H1 (cell line): ENCODE results near the gene GPC2. TPM values are rescaled to one million over a fixed set of nuclear protein-coding genes. Genes with fewer than 3 reads are reported as not detected.

ENCODE experiments used
- CTCF ChIA-PET: fragments of 300-600 bp; sonication (Branson Sonifier 250); formaldehyde crosslinking; loops from one replicate; lab custom pipeline; 2021; ENCODE audit not compliant: partially characterized antibody; lab: Charles Lee
- POLR2A ChIA-PET: fragments of 300-600 bp; sonication (Branson Sonifier 250); formaldehyde crosslinking; loops from one replicate; lab custom pipeline; 2021; ENCODE audit warnings: inconsistent platforms; ENCODE audit not compliant: partially characterized antibody; lab: Charles Lee
- DNase-seq, 2 experiments: peaks; one replicate each; pipeline versions ENCODE4 v3.0.0 to v3.0.0-alpha.2; 2010 to 2022; ENCODE audit warnings: low spot score in 2 of 2, low read depth in 1 of 2, mixed read lengths in 1 of 2
- FAIRE-seq: peaks from 2 replicates; lab custom pipeline; 2011; peaks lifted over from hg19 to GRCh38; lab: Jason Lieb, UNC
- H2AFZ ChIP-seq: 2 replicates; pipeline ENCODE4 v1.8.1; 2012; ENCODE audit warnings: low read length, inconsistent platforms
- H2AK5ac ChIP-seq: 2 replicates; pipeline ENCODE4 v1.6.1; 2013; ENCODE audit warnings: low read depth, low read length
- H2BK120ac ChIP-seq: replicated peaks from 2 replicates; pipeline ENCODE3; 2013; ENCODE audit warnings: low read depth, low read length, inconsistent platforms
- H2BK12ac ChIP-seq: 2 replicates; pipeline ENCODE4 v1.6.1; 2013; ENCODE audit warnings: low read depth, low read length
- H2BK15ac ChIP-seq: 2 replicates; pipeline ENCODE4 v1.6.1; 2013; ENCODE audit warnings: low read length
- H2BK20ac ChIP-seq: 2 replicates; pipeline ENCODE4 v1.6.1; 2013; ENCODE audit warnings: low read length
- H2BK5ac ChIP-seq: 2 replicates; pipeline ENCODE4 v1.6.1; 2013; ENCODE audit warnings: low read depth, low read length
- H3K14ac ChIP-seq: 2 replicates; pipeline ENCODE4 v1.6.1; 2013; ENCODE audit warnings: inconsistent platforms; ENCODE audit not compliant: insufficient read length
- H3K18ac ChIP-seq: 2 replicates; pipeline ENCODE4 v1.6.1; 2013; ENCODE audit warnings: low read length; ENCODE audit errors: extremely low read depth
- H3K23ac ChIP-seq: 2 replicates; pipeline ENCODE4 v1.6.1; 2013; ENCODE audit warnings: inconsistent platforms; ENCODE audit not compliant: insufficient read length
- H3K23me2 ChIP-seq: 2 replicates; pipeline ENCODE4 v1.6.1; 2013; ENCODE audit warnings: low read depth, low read length
- H3K27ac ChIP-seq: 2 replicates; pipeline ENCODE4 v1.6.1; 2011; ENCODE audit warnings: low read depth, low read length, inconsistent platforms
- H3K27me3 ChIP-seq, 4 experiments: replicated peaks in 1 of 4; 1 replicate in 1 of 4; 2 replicates in 3 of 4; pipeline versions ENCODE4 v1.6.1 to v1.8.1; 2011 to 2013; ENCODE audit warnings: low read length in 3 of 4, mild to moderate bottlenecking in 3 of 4, inconsistent platforms in 2 of 4, mixed read lengths in 2 of 4, moderate library complexity in 1 of 4; ENCODE audit not compliant: control insufficient read depth in 3 of 4, insufficient read depth in 3 of 4; ENCODE audit errors: extremely low read depth in 1 of 4
- H3K36me3 ChIP-seq, 4 experiments: 2 replicates each; pipeline versions ENCODE4 v1.6.1 to v1.8.1; 2011 to 2013; ENCODE audit warnings: mild to moderate bottlenecking in 4 of 4, low read length in 3 of 4, moderate library complexity in 2 of 4, control low read depth in 1 of 4, inconsistent platforms in 1 of 4; ENCODE audit not compliant: insufficient read depth in 4 of 4, control insufficient read depth in 2 of 4
- H3K4ac ChIP-seq: replicated peaks from 2 replicates; pipeline ENCODE3; 2013; ENCODE audit warnings: low read length, low read depth, mixed read lengths, inconsistent platforms; ENCODE audit not compliant: insufficient read length
- H3K4me1 ChIP-seq, 4 experiments: replicated peaks in 1 of 4; 1 replicate in 1 of 4; 2 replicates in 3 of 4; pipeline versions ENCODE4 v1.6.1 to v1.8.1; 2011 to 2013; ENCODE audit warnings: low read length in 3 of 4, inconsistent platforms in 2 of 4, mixed read lengths in 1 of 4; ENCODE audit not compliant: insufficient read depth in 4 of 4, control insufficient read depth in 3 of 4
- H3K4me2 ChIP-seq, 2 experiments: 2 replicates each; pipeline versions ENCODE4 v1.6.1 to v1.8.1; 2011 to 2013; ENCODE audit warnings: low read depth in 2 of 2, low read length in 2 of 2, control low read depth in 1 of 2, inconsistent platforms in 1 of 2, mild to moderate bottlenecking in 1 of 2; ENCODE audit not compliant: insufficient read depth in 1 of 2
- H3K4me3 ChIP-seq, 4 experiments: fragments of 200-600, 300-600 bp in 1 of 4; sonication (generic), shearing (Covaris generic), sonication (Bioruptor Twin) in 1 of 4; 2 replicates each; pipeline versions ENCODE4 v1.5.1 to v1.8.1; 2011 to 2016; ENCODE audit warnings: low read length in 4 of 4, low read depth in 3 of 4, control low read depth in 2 of 4, inconsistent platforms in 2 of 4, mild to moderate bottlenecking in 2 of 4, mixed read lengths in 1 of 4, moderate library complexity in 1 of 4; ENCODE audit not compliant: insufficient read depth in 2 of 4; ENCODE audit errors: extremely low read depth in 1 of 4
- H3K56ac ChIP-seq: replicated peaks from 2 replicates; pipeline ENCODE3; 2013; ENCODE audit warnings: low read depth, mild to moderate bottlenecking, mixed read lengths, low read length, inconsistent platforms; ENCODE audit not compliant: insufficient read length
- H3K79me1 ChIP-seq: 2 replicates; pipeline ENCODE4 v1.6.1; 2013; ENCODE audit warnings: low read depth, low read length, control low read depth
- H3K79me2 ChIP-seq, 2 experiments: 2 replicates each; pipeline versions ENCODE4 v1.6.1 to v1.8.1; 2012 to 2013; ENCODE audit warnings: low read length in 2 of 2, mild to moderate bottlenecking in 2 of 2, inconsistent platforms in 1 of 2; ENCODE audit not compliant: insufficient read depth in 2 of 2, control insufficient read depth in 1 of 2
- H3K9ac ChIP-seq, 4 experiments: replicated peaks in 1 of 4; 1 replicate in 1 of 4; 2 replicates in 3 of 4; pipeline versions ENCODE4 v1.6.1 to v1.8.1; 2011 to 2013; ENCODE audit warnings: low read depth in 3 of 4, low read length in 3 of 4, control low read depth in 2 of 4, mild to moderate bottlenecking in 2 of 4, moderate library complexity in 2 of 4, inconsistent platforms in 1 of 4; ENCODE audit errors: extremely low read depth in 1 of 4
- H3K9me3 ChIP-seq, 2 experiments: 2 replicates each; pipeline versions ENCODE4 v1.6.1 to v1.8.1; 2012 to 2013; ENCODE audit warnings: mild to moderate bottlenecking in 2 of 2, moderate library complexity in 2 of 2, control low read depth in 1 of 2, inconsistent platforms in 1 of 2, low read depth in 1 of 2, low read length in 1 of 2, mixed read lengths in 1 of 2; ENCODE audit not compliant: insufficient read depth in 2 of 2
- H4K20me1 ChIP-seq, 2 experiments: replicated peaks in 1 of 2; 2 replicates each; pipeline versions ENCODE3 to v1.8.1; 2011 to 2013; ENCODE audit warnings: inconsistent platforms in 2 of 2, low read length in 2 of 2, mild to moderate bottlenecking in 1 of 2; ENCODE audit not compliant: insufficient read depth in 2 of 2, control insufficient read depth in 1 of 2
- H4K5ac ChIP-seq: 2 replicates; pipeline ENCODE4 v1.6.1; 2013; ENCODE audit warnings: low read length, low read depth, mixed read lengths, inconsistent platforms; ENCODE audit not compliant: insufficient read length
- H4K8ac ChIP-seq: 2 replicates; pipeline ENCODE4 v1.8.0; 2013; ENCODE audit warnings: mild to moderate bottlenecking, moderate library complexity, low read length, inconsistent platforms; ENCODE audit not compliant: insufficient read depth; ENCODE audit errors: extremely low read depth
- H4K91ac ChIP-seq: replicated peaks from 2 replicates; pipeline ENCODE3; 2013; ENCODE audit warnings: low read length, mixed read lengths, inconsistent platforms; ENCODE audit not compliant: insufficient read length
- CTCF ChIP-seq, 3 experiments: IDR thresholded peaks; 1 replicate in 2 of 3; 2 replicates in 1 of 3; pipeline versions ENCODE4 v1.5.1 to v1.6.1; 2011; ENCODE audit warnings: low read length in 3 of 3, mild to moderate bottlenecking in 3 of 3, inconsistent platforms in 2 of 3, low read depth in 1 of 3, moderate library complexity in 1 of 3; ENCODE audit not compliant: insufficient read depth in 1 of 3; ENCODE audit errors: control extremely low read depth in 1 of 3
- EP300 ChIP-seq, 2 experiments: IDR thresholded peaks; 1 replicate in 1 of 2; 2 replicates in 1 of 2; pipeline ENCODE4 v1.6.1; 2011 to 2012; ENCODE audit warnings: low read depth in 2 of 2, low read length in 2 of 2, mild to moderate bottlenecking in 2 of 2, borderline replicate concordance in 1 of 2, inconsistent platforms in 1 of 2, moderate library complexity in 1 of 2
- JUN ChIP-seq: IDR thresholded peaks from 2 replicates; pipeline ENCODE4 v1.6.1; 2011; ENCODE audit warnings: low read depth, mild to moderate bottlenecking, improper control_type of control experiment, low read length
- MAX ChIP-seq: IDR thresholded peaks from 2 replicates; pipeline ENCODE4 v1.6.1; 2012; ENCODE audit warnings: inconsistent platforms
- WGBS, 2 experiments: shearing (Covaris generic) in 1 of 2; methylation state at CpG; one replicate each; pipeline versions ENCODE4 v1.1.6 to v1.1.7; 2013 to 2015; ENCODE audit warnings: low lambda C conversion rate in 2 of 2, mixed read lengths in 2 of 2, inconsistent platforms in 1 of 2, low coverage in 1 of 2, missing lambda C conversion rate in 1 of 2; ENCODE audit not compliant: insufficient replicate concordance in 2 of 2, insufficient coverage in 1 of 2, insufficient read length in 1 of 2; ENCODE audit errors: extremely low coverage in 1 of 2, missing lambda C conversion rate in 1 of 2; 5-methylcytosine and 5-hydroxymethylcytosine counted together
- polyA plus RNA-seq, 7 experiments: library from polyadenylated mRNA; depleted of rRNA in 3 of 7; stranded (reverse) in 5 of 7; unstranded in 2 of 7; fragments of >200 nt in 5 of 7; fragments of 200-250 nt in 2 of 7; gene quantifications; 1 replicate in 5 of 7; 2 replicates in 1 of 7; 4 replicates in 1 of 7; pipeline versions ENCODE4 v1.2.1 to v1.2.3, GENCODE V29; 2011 to 2013; ENCODE audit warnings: missing spikeins in 2 of 7, mixed read lengths in 2 of 7
- total RNA-seq: library from RNA; stranded (reverse); fragmentation: NEBNext Ultra II Directional; extraction: Animal tissue kit (Norgen Biotek cat#: 25700); gene quantifications from 2 replicates; pipeline ENCODE4 v1.2.1, GENCODE V29; 2021

The GPC2 gene
- total and polyA plus RNA-seq, 2 of the 8 experiments (the other 6 are each of a cell fraction or from before 2014, with no cell fraction given): 25.3 to 44.8 TPM

DNA sequence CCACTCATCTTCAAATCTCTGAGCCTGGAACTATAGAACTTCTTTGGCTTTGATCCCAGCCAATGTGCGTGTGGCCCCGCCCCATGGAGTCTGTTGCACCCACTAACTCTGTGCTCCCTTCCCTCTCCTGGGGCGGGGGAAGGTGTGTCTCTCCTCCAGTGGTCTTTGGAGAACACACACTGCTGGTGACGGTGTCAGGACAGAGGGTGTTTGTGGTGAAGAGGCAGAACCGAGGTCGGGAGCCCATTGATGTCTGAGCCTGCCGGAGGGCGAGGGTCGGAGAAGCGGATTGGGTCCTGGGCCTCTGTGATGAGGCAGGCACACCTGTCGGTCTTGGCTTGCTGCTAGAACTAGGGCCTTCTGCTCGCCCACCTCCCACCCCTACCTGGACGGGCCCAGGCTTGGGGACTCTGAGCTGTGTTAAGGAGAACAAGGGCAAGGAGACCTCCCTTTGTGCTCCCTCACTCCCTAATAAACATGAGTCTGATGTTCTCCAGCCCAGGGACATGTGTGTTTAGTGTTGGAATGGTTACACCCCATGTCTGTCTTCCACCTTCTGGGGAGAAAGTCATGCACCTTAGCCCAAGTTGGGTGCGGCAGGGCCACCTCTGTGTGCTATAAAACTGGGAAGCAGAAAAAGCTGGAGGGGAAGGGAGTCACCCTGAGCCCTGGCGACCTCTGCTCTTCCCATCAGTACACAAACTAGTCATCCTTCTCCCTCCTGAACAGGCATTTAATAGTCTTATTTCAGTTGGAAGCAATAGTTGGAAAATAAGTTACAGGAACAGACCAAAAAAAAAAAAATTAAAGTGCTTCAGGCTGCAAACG is 23.3 kb downstream of the GPC2 start:
- no peak overlapping the region for H3K27ac ChIP-seq
- H2BK20ac ChIP-seq: no peak overlapping the region
- FAIRE-seq: no peak
- 86% methylated on average over 16 of the region's 16 CpGs; no CpG with 5 or more reads in 1 of the 2 experiments for WGBS, 2 experiments
- H3K36me3 ChIP-seq: peaks cover 8 to 47% (median 26%) of the 10 kb centered on the region in 4 experiments
- H3K14ac ChIP-seq: no peak overlapping the region
- ChIA-PET POLR2A (interaction anchor here (0.9 to 9.9 kb wide), 6 partner anchors 14 to 59 kb away, joined by 3 to 145 read pairs (median 5); partner anchors contain the start of genes GAL3ST4 and MBLAC1), CTCF (interaction anchor here (0.5 to 7.9 kb wide), 2 partner anchors 20 to 42 kb away, joined by 3 to 83 read pairs; no protein-coding TSS in a partner anchor)
- H2AK5ac ChIP-seq: no peak overlapping the region
- H4K5ac ChIP-seq: no peak overlapping the region
- peaks cover 14 to 32% of the 10 kb centered on the region in 2 experiments for H4K20me1 ChIP-seq
- H3K79me2 ChIP-seq: peaks cover 0 to 12% of the 10 kb centered on the region in 2 experiments; a peak in 2 of 4 replicates
- H2BK15ac ChIP-seq: no peak overlapping the region
- peaks cover 0 to 12% (median 8%) of the 10 kb centered on the region in 4 experiments; a peak in 5 of 7 replicates for H3K4me1 ChIP-seq
- no peak overlapping the region; a peak in 1 of 4 replicates for H3K4me2 ChIP-seq
- peaks cover 9% of the 10 kb centered on the region for H3K23me2 ChIP-seq
- no peak overlapping the region for H3K4ac ChIP-seq
- no peak overlapping the region for H2BK120ac ChIP-seq
- DNase-seq: no peak
- no peak for TF ChIP-seq EP300 (IDR thresholded peaks at IDR 0.05; ENCODE audit: borderline replicate concordance in 1 of 2, low read depth in 2 of 2, low read length in 2 of 2)
- no peak for TF ChIP-seq MAX
- no peak for TF ChIP-seq CTCF (IDR thresholded peaks at IDR 0.05; ENCODE audit: control extremely low read depth in 1 of 3, insufficient read depth in 1 of 3, low read depth in 1 of 3, low read length in 3 of 3)
- no peak for TF ChIP-seq JUN
- no peak overlapping the region for H4K91ac ChIP-seq
- no peak overlapping the region; the same call in 1 of the 2 replicates for H2BK5ac ChIP-seq
- H3K27me3 ChIP-seq: no peaks in the 10 kb centered on the region
- no peak overlapping the region for H2AFZ ChIP-seq
- 0 out of 7 replicates have a peak overlapping the region, but pooled peaks of 1 of the 4 experiments have one; percentile 8 for H3K9ac ChIP-seq
- no peaks in the 10 kb centered on the region for H3K9me3 ChIP-seq
- H3K4me3 ChIP-seq: no peak overlapping the region
- H4K8ac ChIP-seq: no peak overlapping the region
- H3K18ac ChIP-seq: no peak overlapping the region
- H3K23ac ChIP-seq: no peak overlapping the region
- no peak overlapping the region for H3K56ac ChIP-seq
- no peaks in the 10 kb centered on the region; the same call in none of the 2 replicates for H3K79me1 ChIP-seq
- H2BK12ac ChIP-seq: no peak overlapping the region
